SK-N-SH treated with all-trans-retinoic acid at 6 μM for 48 hours (cell line): ENCODE data around the gene COL6A1.

Experiments used
- CREB5 ChIP-seq: fragments of 250-450 bp; sonication (Bioruptor Pico); IDR thresholded peaks from 2 replicates; pipeline ENCODE4 v1.5.1; 2020; ENCODE audit warnings: low read depth, mild to moderate bottlenecking, moderate library complexity
- CSDC2 ChIP-seq: fragments of 250-450 bp; sonication (Bioruptor Pico); IDR thresholded peaks from 2 replicates; pipeline ENCODE4 v1.5.0; 2020; ENCODE audit warnings: mild to moderate bottlenecking, moderate library complexity
- TCF4 ChIP-seq: fragments of 250-450 bp; sonication (Bioruptor Pico); IDR thresholded peaks from 2 replicates; pipeline ENCODE4 v1.8.0; 2021; ENCODE audit warnings: mild to moderate bottlenecking, moderate library complexity, borderline replicate concordance
- ZNF70 ChIP-seq: fragments of 450-650 bp; formaldehyde crosslinking; IDR thresholded peaks from 2 replicates; pipeline ENCODE4 v1.5.0; 2020; ENCODE audit warnings: mild to moderate bottlenecking, moderate library complexity

- no peak for TF ChIP-seq CSDC2 (CRISPR knock-in tag)
- no peak for TF ChIP-seq CREB5 (CRISPR knock-in tag)
- no peak for TF ChIP-seq TCF4
- no peak for TF ChIP-seq ZNF70 (CRISPR knock-in tag)
These were observed 42.6 kb downstream of the COL6A1 start for GRCh38 chr21:46024141-46024540.
